NB4 (cell line): Measurements from ENCODE around the gene SLC43A2.
"Not testable (repeated sequence)": the region's sequence is repeated elsewhere in the genome, so short reads cannot be mapped to it uniquely, and the experiment has no call there.

Experiments
- DNase-seq: peaks from one replicate; pipeline ENCODE4 v3.0.0; 2010; ENCODE audit warnings: low read depth
- H3K4me3 ChIP-seq: one replicate; pipeline ENCODE4 v1.5.1; 2011; ENCODE audit warnings: mild to moderate bottlenecking, low read depth, low read length, moderate library complexity
- CTCF ChIP-seq: IDR thresholded peaks from one replicate; pipeline ENCODE4 v1.5.1; 2012; ENCODE audit warnings: low read depth, low read length
- MAX ChIP-seq: IDR thresholded peaks from 2 replicates; pipeline ENCODE4 v1.6.1; 2011; ENCODE audit warnings: low read depth, low read length
- MYC ChIP-seq: IDR thresholded peaks from 2 replicates; pipeline ENCODE4 v1.6.1; 2011; ENCODE audit warnings: low read depth, low read length
- POLR2A ChIP-seq: IDR thresholded peaks from 2 replicates; pipeline ENCODE4 v1.6.1; 2011; ENCODE audit warnings: mild to moderate bottlenecking; ENCODE audit not compliant: insufficient read length; ENCODE audit errors: extremely low read depth

Gene SLC43A2

GRCh38 chr17:1627982-1628855, at the start of gene SLC43A2:
Gene SLC43A2 (minus strand): TSS chr17:1628834. CDS start chr17:1627874, 960 bp downstream.
- peak; percentile 91 for DNase-seq
- TF ChIP-seq POLR2A (no peak), MAX (peak; percentile 50; the same call in 1 of the 2 replicates), MYC (peak; percentile 28), CTCF (no peak)
- H3K4me3 ChIP-seq, result peak within 1 kb of the TSS; percentile 66

GRCh38 chr17:1676401-1676800, 47.8 kb upstream of the SLC43A2 start:
- DNase-seq, result no peak
- no peak for TF ChIP-seq MAX
- TF ChIP-seq MYC, result no peak
- TF ChIP-seq POLR2A, result no peak
- no peak for TF ChIP-seq CTCF

GRCh38 chr17:1673041-1673785, 44.6 kb upstream of the SLC43A2 start:
- DNase-seq, result peak; percentile 10
- TF ChIP-seq MYC (no peak), POLR2A (no peak), MAX (no peak), CTCF (no peak)
- no peak overlapping the region for H3K4me3 ChIP-seq

More at GRCh38 chr17:1676401-1676800, 47.8 kb upstream of the SLC43A2 start:
- no peak overlapping the region for H3K4me3 ChIP-seq

- DNase-seq, H3K4me3 ChIP-seq: not testable (repeated sequence)
Observed at GRCh38 chr17:1663934-1664333, 35.3 kb upstream of the SLC43A2 start.

- TF ChIP-seq MYC, result no peak
- no peak for TF ChIP-seq CTCF
- no peak for TF ChIP-seq POLR2A
- no peak for TF ChIP-seq MAX
- H3K4me3 ChIP-seq, result no peak overlapping the region
- DNase-seq, result no peak
Observed at GRCh38 chr17:1661045-1661444, 32.4 kb upstream of the SLC43A2 start.

- TF ChIP-seq CTCF (no peak), POLR2A (no peak), MAX (no peak), MYC (no peak)
- H3K4me3 ChIP-seq, result no peak overlapping the region
- DNase-seq, result no peak
Observed at GRCh38 chr17:1658100-1658499, 29.5 kb upstream of the SLC43A2 start.
